ENCODE measurements around the gene GLO1.

GLO1 gene

GRCh38 chr6:38678178-38678760 lies 24.7 kb downstream of the GLO1 start:
- in situ Hi-C loops (cut with HindIII; ENCODE audit: low pct_ligation_motif_present, low pct_unique_long_range_greater_than_20kb, low sequenced_read_pairs), result no loop called here
- no peak for DNase-seq

DNA sequence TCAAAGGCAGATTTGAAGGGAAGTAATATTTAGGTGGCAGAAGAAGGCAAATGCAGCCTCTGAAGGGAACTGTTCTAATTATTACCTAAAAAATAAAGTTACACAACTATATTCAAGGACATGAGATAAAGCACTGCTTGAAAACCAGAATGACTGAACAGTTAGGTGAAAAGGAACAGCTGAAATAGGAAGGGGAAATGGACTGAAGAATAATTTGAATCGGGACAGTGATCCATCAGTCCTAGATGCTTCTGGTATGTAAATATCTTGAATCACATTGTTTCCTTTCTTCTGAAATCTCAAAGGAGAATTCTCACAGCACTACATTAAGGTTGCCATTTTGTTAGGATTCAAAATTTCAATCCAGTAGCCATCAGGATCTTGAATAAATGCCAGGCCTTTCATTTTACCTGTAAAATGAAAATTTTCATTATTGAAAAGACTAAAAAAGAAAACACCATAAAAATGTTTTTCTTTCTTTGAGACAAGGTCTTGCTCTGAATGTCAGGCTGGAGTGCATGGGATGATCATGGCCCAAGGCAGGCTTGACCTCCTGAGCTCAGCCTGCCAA lies 25.9 kb downstream of the GLO1 start:
- DNase-seq, result no peak
- in situ Hi-C loops (cut with HindIII; ENCODE audit: low pct_ligation_motif_present, low pct_unique_long_range_greater_than_20kb, low sequenced_read_pairs), result no loop called here

GRCh38 chr6:38676236-38676973 lies 26.5 kb downstream of the GLO1 start:
- in situ Hi-C loops (cut with HindIII; ENCODE audit: low pct_ligation_motif_present, low pct_unique_long_range_greater_than_20kb, low sequenced_read_pairs), result no loop called here
- DNase-seq, result no peak

GRCh38 chr6:38673397-38674165 lies 29.4 kb downstream of the GLO1 start:
- DNase-seq, result no peak
- in situ Hi-C loops (cut with HindIII; ENCODE audit: low pct_ligation_motif_present, low pct_unique_long_range_greater_than_20kb, low sequenced_read_pairs), result no loop called here

DNA sequence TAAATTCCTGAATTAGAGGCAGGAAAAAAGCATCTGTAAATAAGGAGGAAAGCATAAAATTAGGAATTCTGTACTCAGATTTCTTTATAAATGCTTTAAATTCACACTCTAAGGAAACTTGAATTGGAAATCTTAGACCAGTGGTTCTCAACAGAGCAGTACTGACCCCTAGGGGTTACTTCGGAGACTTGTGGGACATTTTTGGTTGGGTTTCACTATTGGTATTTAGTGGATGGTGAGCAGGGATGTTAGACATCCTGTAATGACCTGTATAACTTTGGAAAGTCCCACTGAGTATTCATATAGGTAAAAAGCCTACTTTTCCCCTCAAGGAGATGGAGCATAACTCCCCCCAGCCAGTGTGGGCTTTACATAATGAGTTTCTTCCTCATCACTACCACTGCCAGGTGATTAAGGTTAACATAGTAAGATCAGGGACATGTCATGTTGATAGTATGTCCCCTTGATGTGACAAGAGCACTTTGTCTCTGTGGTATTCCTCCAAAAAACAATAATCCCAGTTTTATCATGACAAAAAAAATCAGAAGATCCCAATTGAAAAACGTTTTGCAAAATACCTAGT lies 31.0 kb downstream of the GLO1 start:
- in situ Hi-C loops (cut with HindIII; ENCODE audit: low pct_ligation_motif_present, low pct_unique_long_range_greater_than_20kb, low sequenced_read_pairs), result no loop called here
- peak; percentile 54 for DNase-seq

- no peak for DNase-seq
- in situ Hi-C loops (cut with HindIII; ENCODE audit: low pct_ligation_motif_present, low pct_unique_long_range_greater_than_20kb, low sequenced_read_pairs), result no loop called here
Measured at GRCh38 chr6:38658418-38659167, 44.4 kb downstream of the GLO1 start.

DNA sequence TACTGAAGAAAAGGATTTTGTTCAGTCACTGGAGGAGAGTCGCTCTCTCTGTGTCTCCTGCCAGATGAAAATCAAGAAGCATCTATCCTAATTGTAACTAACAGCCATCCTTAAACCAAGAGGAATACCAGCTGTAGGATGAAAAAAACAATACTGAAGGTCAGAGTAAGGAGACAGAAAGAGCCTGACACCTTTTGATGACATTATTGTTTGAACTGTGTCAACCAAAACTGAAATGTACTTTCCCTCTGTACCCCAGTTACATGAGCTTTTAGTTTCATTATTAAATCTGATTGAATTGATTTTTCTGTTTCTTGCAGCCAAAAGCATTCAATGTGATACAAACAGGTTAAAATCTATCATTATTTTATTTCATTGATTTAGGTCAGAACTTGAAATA lies 46.0 kb downstream of the GLO1 start:
- in situ Hi-C loops (cut with HindIII; ENCODE audit: low pct_ligation_motif_present, low pct_unique_long_range_greater_than_20kb, low sequenced_read_pairs), result no loop called here
- no peak for DNase-seq

DNA sequence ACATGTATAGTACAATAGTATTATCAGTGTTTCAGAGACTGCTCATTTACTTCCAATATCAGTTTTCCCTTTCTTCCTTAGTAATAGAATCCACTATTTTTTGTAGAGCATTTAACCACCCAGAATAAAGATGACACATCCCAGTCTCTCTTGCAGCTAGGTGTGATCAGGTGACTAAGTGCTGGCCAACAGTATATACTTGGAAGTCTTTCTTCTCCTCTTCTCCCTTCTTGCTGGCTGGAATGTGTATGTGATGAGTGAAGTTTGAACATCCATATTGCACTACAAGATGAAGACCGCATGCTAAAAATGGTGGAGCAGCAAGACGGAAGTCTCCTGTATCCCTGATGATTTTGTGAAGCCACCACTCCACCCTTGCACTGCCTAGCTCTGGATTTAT lies 48.7 kb downstream of the GLO1 start:
- in situ Hi-C loops (cut with HindIII; ENCODE audit: low pct_ligation_motif_present, low pct_unique_long_range_greater_than_20kb, low sequenced_read_pairs), result no loop called here

GRCh38 chr6:38651121-38651784 lies 51.7 kb downstream of the GLO1 start:
- in situ Hi-C loops (cut with HindIII; ENCODE audit: low pct_ligation_motif_present, low pct_unique_long_range_greater_than_20kb, low sequenced_read_pairs), result no loop called here
- no peak for DNase-seq

More for the DNA sequence above, 48.7 kb downstream of the GLO1 start:
- no peak for DNase-seq

- DNase-seq, result no peak
- in situ Hi-C loops (cut with HindIII; ENCODE audit: low pct_ligation_motif_present, low pct_unique_long_range_greater_than_20kb, low sequenced_read_pairs), result no loop called here
Measured at GRCh38 chr6:38650207-38650752, 52.7 kb downstream of the GLO1 start.

GRCh38 chr6:38649744-38650143 lies 53.2 kb downstream of the GLO1 start:
- in situ Hi-C loops (cut with HindIII; ENCODE audit: low pct_ligation_motif_present, low pct_unique_long_range_greater_than_20kb, low sequenced_read_pairs), result no loop called here
- DNase-seq, result no peak

DNA sequence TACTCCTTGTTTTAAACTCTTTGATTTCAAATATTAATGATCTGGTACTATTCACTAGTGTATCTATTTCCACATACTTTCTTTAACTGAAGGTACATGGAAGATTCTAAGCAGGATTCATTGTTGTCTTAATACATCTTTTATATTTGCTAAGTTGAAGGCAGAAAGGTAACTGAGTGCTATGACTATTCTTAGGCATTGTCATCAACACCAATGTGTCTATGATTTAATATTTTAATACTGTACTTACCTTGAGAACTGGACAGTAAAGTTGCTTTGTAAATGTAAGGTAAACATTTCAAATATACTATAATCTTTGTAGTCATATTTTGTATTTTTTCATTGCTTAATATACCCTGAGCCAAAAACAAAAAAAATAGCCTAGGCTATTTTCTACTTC lies 54.3 kb downstream of the GLO1 start:
- in situ Hi-C loops (cut with HindIII; ENCODE audit: low pct_ligation_motif_present, low pct_unique_long_range_greater_than_20kb, low sequenced_read_pairs), result no loop called here
- DNase-seq, result no peak

- no peak for DNase-seq
- in situ Hi-C loops (cut with HindIII; ENCODE audit: low pct_ligation_motif_present, low pct_unique_long_range_greater_than_20kb, low sequenced_read_pairs), result no loop called here
Measured at GRCh38 chr6:38646166-38646878, 56.6 kb downstream of the GLO1 start.

GRCh38 chr6:38644951-38645350 lies 58.0 kb downstream of the GLO1 start:
- in situ Hi-C loops (cut with HindIII; ENCODE audit: low pct_ligation_motif_present, low pct_unique_long_range_greater_than_20kb, low sequenced_read_pairs), result no loop called here
- DNase-seq, result no peak

- peak; percentile 66 for DNase-seq
- in situ Hi-C loops (cut with HindIII; ENCODE audit: low pct_ligation_motif_present, low pct_unique_long_range_greater_than_20kb, low sequenced_read_pairs), result no loop called here
Measured at GRCh38 chr6:38640216-38640909, 62.6 kb downstream of the GLO1 start.

GRCh38 chr6:38639498-38640215 lies 63.3 kb downstream of the GLO1 start, which contains the start of gene BTBD9:
Gene BTBD9, minus strand, starts transcription at chr6:38639929.
- in situ Hi-C loops (cut with HindIII; ENCODE audit: low pct_ligation_motif_present, low pct_unique_long_range_greater_than_20kb, low sequenced_read_pairs), result no loop called here

More at GRCh38 chr6:38639498-38640215, 63.3 kb downstream of the GLO1 start, which contains the start of gene BTBD9:
- DNase-seq, result peak; percentile 75

All from ACHN (cell line).